HCEC 1CT (cell line): ENCODE measurements around the gene RHEB.

ENCODE experiments used
- DNase-seq: peaks from one replicate; pipeline ENCODE4 v3.0.0-alpha.2; 2017

Gene RHEB

DNA sequence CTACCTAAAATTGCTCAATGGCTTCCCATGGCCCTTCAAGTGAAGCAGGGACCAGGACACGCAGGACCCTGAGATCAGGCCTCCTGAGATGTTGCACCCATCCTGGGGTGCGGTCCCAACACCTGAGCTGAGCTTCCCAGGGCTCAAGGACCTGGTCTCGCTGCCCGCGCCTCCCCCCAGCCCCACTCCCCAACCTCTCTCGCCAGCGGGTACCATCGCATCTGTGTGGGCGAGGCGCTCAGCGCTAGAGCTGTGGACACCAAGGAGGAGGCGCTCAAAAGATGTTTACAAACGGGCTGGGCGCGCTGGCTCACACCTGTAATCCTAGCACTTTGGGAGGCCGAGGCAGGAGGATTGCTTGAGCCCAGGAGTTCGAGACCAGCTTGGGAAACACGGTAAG is 72.4 kb downstream of the RHEB start:
- DNase-seq = no peak

- no peak for DNase-seq
Observed at GRCh38 chr7:151446412-151446811, 73.3 kb downstream of the RHEB start.

DNA sequence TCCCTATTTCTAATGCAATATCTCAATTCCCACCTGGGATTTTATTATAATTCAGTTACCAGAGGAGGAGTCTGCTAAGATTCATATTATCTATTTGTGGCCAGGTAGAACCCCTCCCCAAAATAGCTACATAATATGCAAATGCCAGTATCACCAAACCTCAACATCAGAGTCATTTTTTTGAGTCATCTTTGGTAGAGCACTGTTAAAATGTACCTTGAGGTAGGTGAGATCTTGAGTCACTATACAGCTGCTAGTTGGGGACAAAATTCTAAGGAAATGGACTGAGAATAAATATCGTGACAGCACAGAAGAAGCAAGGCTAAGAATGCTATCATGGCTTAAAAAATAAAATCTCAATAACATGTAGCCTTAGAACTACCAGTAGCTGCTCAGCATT is 75.1 kb downstream of the RHEB start:
- no peak for DNase-seq

DNA sequence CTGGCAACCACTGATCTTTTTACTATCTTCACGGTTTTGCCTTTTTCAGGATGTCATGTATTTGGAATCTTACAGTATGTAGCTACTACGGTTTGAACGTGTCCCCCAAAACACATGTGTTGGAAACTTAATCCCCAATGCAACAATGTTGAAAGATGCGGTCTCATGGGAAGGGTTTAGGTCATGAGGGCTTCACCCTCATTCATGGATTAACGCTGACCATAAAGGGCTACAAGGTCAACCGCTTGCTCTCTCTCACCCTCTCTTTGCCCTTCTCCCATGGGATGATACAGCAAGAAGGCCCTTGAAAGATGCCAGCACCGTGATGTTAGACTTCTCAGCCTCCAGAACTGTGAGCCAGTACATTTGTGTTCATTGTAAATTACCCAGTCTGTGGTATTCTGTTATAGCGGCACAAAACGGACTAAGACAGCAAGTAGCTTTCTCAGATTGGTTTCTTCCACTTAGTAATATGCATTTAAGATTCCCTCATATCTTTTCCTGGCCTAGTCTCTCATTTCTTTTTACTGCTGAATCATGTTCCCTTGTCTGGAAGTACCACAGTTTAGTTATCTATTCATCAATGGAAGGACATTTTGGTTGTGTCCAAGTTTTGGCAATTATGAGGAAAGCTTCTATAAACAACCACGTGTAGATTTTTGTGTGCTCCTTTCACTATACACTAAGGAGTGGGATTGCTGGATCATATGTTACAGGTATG is 76.8 kb downstream of the RHEB start:
- DNase-seq = no peak

- no peak for DNase-seq
Observed at GRCh38 chr7:151440799-151441445, 78.8 kb downstream of the RHEB start.

DNA sequence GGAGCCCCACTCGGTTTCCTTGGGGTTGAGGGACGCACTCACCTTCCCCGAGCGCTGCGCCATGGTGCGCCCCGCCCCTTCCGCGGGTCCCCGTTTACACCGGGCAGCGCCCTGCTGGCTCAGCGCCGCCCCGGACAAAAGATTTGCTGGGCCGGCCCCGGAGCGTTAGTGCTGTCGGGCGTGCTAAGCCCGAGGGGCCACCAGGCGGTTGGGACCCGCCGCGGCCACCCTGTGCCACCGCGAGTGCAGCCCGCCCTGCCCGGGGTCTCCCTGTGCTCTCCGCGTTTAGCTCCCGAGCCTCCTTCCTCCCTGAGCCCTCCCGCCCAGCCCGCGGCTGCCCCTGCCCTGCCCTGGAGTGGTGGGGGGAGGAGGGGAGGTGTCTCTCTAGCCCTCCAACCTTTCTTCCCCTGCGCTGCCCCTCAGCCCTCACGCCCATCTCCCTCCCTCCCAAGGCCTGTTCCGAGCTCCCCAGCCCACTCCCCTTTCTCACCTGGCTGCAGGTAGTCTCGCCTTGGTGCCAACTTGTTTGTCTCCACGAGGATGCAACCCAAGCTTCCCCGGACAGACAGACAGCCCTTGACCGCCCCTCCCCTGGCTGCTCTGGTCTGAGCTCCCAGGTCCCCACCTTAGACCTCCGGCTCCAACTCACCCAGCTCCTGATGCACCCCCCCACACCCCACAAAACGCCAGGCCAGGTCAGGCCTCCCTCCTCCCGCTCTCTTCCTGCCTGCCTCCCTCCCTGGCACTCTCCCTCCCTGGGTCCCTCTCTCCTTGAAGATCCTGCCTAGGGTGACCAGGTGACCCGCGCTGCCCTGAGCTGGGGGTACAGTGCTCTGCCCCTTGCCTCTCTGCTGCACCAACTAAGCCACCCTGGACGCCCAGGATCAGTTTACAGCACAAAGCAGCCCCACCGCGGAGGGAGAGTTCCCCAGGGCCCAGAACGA is 79.6 kb downstream of the RHEB start, which contains the start of gene CRYGN:
Gene CRYGN, minus strand, starts transcription at position 287 of the 944 bp plus-strand sequence. Its CDS starts 224 bp downstream, at position 63.
- no peak for DNase-seq

DNA sequence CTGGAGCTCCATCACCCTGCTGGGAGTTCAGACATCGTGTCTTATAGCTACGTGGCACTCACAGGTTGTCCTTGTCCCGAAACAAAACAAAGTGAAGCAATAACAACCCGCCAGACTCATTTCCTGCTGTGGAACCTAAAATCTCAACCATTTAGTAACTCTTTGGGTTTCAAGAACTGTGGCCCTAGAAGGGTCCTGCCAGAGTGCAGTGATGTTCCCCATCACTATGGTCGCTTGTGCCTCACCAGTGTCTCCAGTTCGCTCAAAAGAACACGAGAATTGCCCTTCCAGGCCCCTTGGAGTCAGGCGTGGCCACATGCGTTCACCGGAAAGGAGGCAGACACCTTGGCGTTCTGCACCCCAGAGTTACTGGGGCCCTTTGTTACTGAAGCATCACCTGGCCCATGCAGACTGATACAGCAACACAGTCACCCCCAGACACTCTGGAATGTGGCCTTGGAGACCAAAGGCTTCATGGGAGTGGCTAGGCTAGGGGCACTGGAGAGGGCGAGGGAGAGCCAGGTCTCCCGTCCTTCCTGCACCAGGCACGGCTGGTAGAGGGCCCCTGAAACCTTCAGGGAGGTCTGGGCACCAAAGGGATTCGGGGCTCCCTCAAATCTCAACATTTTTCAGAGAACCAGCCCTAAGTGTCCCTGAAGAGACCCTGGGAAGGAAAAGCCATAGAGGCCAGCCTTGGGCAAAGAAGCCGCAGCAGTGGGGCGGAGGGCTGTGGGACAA is 80.7 kb downstream of the RHEB start:
- DNase-seq = no peak

DNA sequence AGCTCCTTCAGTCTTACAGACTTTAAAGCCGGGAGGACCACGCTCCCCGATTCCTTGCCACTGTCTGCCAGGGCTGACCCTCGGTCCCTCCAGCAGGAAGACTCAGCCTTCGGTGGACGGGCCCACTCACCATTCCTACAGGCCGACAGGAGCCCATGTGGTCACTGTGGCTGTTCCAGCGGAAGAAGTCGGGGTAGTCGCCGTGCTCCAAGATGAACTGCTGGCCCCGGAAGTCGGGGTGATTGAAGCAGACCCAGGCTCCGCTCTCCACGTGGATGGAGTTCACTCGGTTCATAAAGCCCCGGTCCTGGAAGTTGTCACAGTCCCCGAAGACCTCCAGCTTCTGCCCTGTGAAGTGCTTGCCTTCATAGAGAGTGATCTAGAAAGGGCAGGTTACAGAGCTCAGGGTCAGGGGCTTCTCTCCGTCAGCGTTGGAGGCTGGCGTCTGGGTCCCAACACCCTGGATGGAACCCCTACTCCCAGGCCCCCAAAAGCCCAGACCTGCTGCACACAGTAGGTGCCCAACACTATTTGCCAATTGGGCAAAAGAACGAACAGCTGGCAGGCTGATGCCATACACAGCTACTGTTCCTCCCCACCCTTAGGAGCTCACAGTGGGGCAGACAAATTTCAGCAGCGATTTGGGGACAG is 81.7 kb downstream of the RHEB start:
- no peak for DNase-seq

GRCh38 chr7:151437159-151437553 is 82.5 kb downstream of the RHEB start:
- no peak for DNase-seq

DNA sequence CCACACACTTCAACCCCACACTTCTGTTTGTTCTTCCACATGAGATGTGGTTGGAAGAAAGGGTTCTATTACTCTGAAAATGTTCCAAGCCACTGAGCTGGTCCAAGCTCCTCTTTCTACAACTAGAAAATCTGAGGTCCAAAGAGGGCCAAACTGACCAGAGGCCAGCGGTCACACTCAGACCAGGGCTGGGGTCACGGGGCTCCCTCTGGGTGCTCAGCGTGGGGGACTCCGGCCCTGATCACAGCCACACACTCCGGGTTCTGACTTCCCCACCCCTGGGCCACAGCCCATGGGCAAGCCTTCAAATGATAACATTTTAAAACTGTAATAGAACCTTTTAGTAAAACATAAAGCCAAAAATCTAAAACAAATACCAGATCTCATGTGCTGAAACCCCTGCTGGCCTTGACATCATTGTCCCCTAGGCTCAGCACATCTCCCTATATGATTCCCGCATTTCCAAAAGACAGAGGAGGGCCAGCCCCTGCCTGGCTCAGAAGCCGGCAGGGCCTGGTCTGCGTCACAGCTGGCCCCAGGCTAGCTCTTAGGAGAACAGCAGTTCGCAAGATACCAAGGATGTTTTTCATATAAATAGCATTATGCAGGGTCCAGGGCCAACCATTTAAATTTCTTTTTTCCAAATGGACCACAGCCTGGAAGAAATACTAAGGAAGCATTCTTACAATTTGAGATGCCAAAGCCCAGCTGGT is 83.1 kb downstream of the RHEB start:
- no peak for DNase-seq

DNA sequence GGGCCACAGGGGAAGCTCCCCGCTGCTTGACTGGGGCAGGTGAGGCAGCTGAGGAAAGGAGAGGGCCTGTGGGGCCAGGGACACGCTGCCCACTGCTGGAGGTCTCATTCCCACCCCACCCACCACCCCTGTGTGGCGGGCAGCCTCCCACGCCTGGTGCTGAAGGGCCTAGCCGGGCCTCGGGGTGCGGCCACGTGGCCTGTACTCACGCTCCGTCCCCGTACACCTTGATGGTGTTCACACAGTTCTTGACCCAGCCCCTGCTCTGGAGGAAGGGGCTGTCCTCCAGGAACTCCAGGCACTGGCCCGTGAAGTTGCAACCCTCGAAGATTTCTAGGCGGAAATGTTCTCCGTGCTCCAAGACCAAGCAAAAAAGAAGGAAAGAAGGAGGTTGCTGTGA is 83.7 kb downstream of the RHEB start:
- DNase-seq = no peak

- no peak for DNase-seq
Observed at GRCh38 chr7:151435103-151435916, 84.4 kb downstream of the RHEB start.

- DNase-seq = no peak
Observed at GRCh38 chr7:151434549-151434948, 85.1 kb downstream of the RHEB start.

- DNase-seq = no peak
Observed at GRCh38 chr7:151433721-151434400, 85.8 kb downstream of the RHEB start.

GRCh38 chr7:151432658-151433521 is 86.8 kb downstream of the RHEB start:
- no peak for DNase-seq

DNA sequence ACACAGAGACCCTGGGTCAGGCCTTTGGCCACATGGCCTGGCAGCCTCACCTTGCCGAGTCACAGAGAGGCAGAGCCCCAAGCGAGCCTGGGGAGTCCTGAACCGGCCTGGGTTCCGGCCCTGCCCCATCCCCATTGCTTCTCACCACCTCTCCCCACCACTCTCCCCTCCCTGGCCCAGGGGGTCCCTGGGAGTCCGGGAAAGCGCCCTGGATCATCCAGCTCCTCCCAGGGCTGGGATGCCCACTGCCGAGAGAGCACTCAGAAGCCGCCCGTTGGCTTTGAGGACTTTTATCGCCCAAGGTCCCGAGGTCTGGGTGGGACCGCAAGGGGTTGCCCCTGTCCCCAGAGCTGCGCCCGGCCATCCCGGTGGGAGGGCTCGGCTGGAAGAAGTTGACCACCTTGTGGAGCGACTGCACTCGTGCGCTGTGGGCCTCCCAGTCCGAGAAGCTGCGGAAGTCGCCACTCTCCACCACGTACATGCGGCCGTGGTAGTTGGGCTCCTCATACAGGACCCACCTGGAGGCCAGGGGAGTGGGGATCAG is 87.9 kb downstream of the RHEB start:
- DNase-seq = no peak

- no peak for DNase-seq
Observed at GRCh38 chr7:151431281-151431767, 88.4 kb downstream of the RHEB start.

DNA sequence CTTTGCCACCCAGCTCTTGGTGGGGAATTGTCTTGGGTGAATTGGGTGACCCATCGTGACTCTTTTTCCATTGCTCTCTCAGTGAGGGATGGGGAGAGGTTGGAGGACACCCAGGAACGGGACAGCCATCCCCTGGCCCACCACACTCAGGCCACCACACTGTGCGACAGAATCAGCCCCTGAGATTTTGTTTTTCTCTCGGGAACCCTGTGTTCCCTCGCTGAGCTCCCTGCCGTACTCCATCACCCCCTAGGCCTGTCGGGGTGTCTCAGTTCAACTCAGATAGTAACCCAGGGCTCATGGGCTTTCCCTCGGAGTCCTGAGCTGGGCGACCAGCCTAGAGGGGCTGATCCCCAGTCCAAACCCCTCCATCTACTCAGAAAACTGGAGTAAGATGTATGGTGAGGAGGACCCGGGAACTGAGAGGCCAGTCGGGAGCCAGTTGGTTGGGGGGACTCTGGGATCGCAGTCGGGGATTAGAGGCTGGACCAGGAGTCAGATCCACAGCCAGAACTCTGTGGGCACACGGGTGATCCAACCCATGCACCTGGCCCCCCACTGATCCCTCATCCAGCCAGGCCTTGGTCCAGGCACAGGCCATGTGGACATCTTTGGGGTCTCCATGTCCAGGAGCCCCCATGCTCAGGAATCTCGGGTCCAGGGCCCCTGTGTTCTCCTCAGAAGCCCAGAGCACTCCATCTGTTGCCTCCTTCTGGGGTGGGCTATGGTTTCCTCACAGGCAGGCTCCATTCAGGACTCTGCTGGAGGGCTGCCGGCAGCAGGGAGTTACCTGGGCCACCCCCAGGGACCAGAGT is 89.1 kb downstream of the RHEB start:
- no peak for DNase-seq
